Midbrain (tissue), 1 donor: ENCODE measurements around the gene SLC36A4.
"Not testable (repeated sequence)": the region's sequence is repeated elsewhere in the genome, so short reads cannot be mapped to it uniquely, and the experiment has no call there.

Experiments used
- DNase-seq: peaks from one replicate; lab custom pipeline; 2025; lab: John Stamatoyannopoulos, UW

SLC36A4 gene

GRCh38 chr11:93194673-93195291 lies 3.0 kb downstream of the SLC36A4 start:
- no peak for DNase-seq

GRCh38 chr11:93193731-93194130 lies 4.1 kb downstream of the SLC36A4 start:
- DNase-seq: no peak

GRCh38 chr11:93192163-93192562 lies 5.6 kb downstream of the SLC36A4 start:
- no peak for DNase-seq

GRCh38 chr11:93189462-93189861 lies 8.3 kb downstream of the SLC36A4 start:
- no peak for DNase-seq

GRCh38 chr11:93188726-93189125 lies 9.1 kb downstream of the SLC36A4 start:
- no peak for DNase-seq

GRCh38 chr11:93187290-93187689 lies 10.5 kb downstream of the SLC36A4 start:
- no peak for DNase-seq

GRCh38 chr11:93177891-93178290 lies 19.9 kb downstream of the SLC36A4 start:
- not testable (repeated sequence) for DNase-seq

- peak; percentile 11 for DNase-seq
Observed at GRCh38 chr11:93169950-93170561, 27.7 kb downstream of the SLC36A4 start.

GRCh38 chr11:93169143-93169542 lies 28.6 kb downstream of the SLC36A4 start:
- DNase-seq: no peak

- no peak for DNase-seq
Observed at GRCh38 chr11:93166862-93167261, 30.9 kb downstream of the SLC36A4 start.

GRCh38 chr11:93166194-93166593 lies 31.6 kb downstream of the SLC36A4 start:
- DNase-seq: no peak

- DNase-seq: no peak
Observed at GRCh38 chr11:93160808-93161207, 37.0 kb downstream of the SLC36A4 start.

- DNase-seq: no peak
Observed at GRCh38 chr11:93160156-93160555, 37.6 kb downstream of the SLC36A4 start.

- no peak for DNase-seq
Observed at GRCh38 chr11:93159721-93160120, 38.1 kb downstream of the SLC36A4 start.

- DNase-seq: no peak
Observed at GRCh38 chr11:93155738-93156137, 42.1 kb downstream of the SLC36A4 start.

GRCh38 chr11:93145390-93145915 lies 52.3 kb downstream of the SLC36A4 start:
- no peak for DNase-seq

GRCh38 chr11:93143800-93144199 lies 54.0 kb downstream of the SLC36A4 start:
- no peak for DNase-seq

GRCh38 chr11:93143186-93143585 lies 54.6 kb downstream of the SLC36A4 start:
- DNase-seq: no peak

- DNase-seq: no peak
Observed at GRCh38 chr11:93133488-93134109, 64.2 kb downstream of the SLC36A4 start.

- no peak for DNase-seq
Observed at GRCh38 chr11:93132836-93133235, 65.0 kb downstream of the SLC36A4 start.

- DNase-seq: no peak
Observed at GRCh38 chr11:93131709-93132108, 66.1 kb downstream of the SLC36A4 start.

- no peak for DNase-seq
Observed at GRCh38 chr11:93128574-93128973, 69.2 kb downstream of the SLC36A4 start.

GRCh38 chr11:93123351-93123898 lies 74.4 kb downstream of the SLC36A4 start:
- no peak for DNase-seq
